ENCODE data around the gene COL4A1.

COL4A1 gene

GRCh38 chr13:110109910-110110309, 197.0 kb downstream of the COL4A1 start:
- TF ChIP-seq CTCF (conservative IDR thresholded peaks at IDR 0.05; ENCODE audit: low read depth, low read length) = no peak
- Histone ChIP-seq H3K4me2 (no peak overlapping the region), H3K27ac (no peak overlapping the region), H3K9ac (no peak overlapping the region), H3K4me3 (IDR thresholded peaks at IDR 0.05; ENCODE audit: insufficient read depth, low read depth, low read length) (no peak overlapping the region), H3K4me1 (ENCODE audit: low read depth, poor library complexity, severe bottlenecking) (no peaks in the 10 kb centered on the region), H3K27me3 (ENCODE audit: insufficient read depth, low read depth) (no peaks in the 10 kb centered on the region), H3K79me2 (ENCODE audit: insufficient read depth, low read depth) (no peaks in the 10 kb centered on the region), H3K36me3 (ENCODE audit: insufficient read depth) (no peaks in the 10 kb centered on the region), H2AFZ (ENCODE audit: low read depth) (no peak overlapping the region), H4K20me1 (ENCODE audit: insufficient read depth) (no peaks in the 10 kb centered on the region)

GRCh38 chr13:110109140-110109783, 197.7 kb downstream of the COL4A1 start:
- Histone ChIP-seq H3K4me2 (no peak overlapping the region), H3K27ac (no peak overlapping the region), H3K4me3 (IDR thresholded peaks at IDR 0.05; ENCODE audit: insufficient read depth, low read depth, low read length) (no peak overlapping the region), H3K4me1 (ENCODE audit: low read depth, poor library complexity, severe bottlenecking) (no peaks in the 10 kb centered on the region), H3K79me2 (ENCODE audit: insufficient read depth, low read depth) (no peaks in the 10 kb centered on the region), H3K27me3 (ENCODE audit: insufficient read depth, low read depth) (no peaks in the 10 kb centered on the region), H2AFZ (ENCODE audit: low read depth) (no peak overlapping the region), H3K36me3 (ENCODE audit: insufficient read depth) (no peaks in the 10 kb centered on the region), H3K9ac (no peak overlapping the region), H4K20me1 (ENCODE audit: insufficient read depth) (no peaks in the 10 kb centered on the region)
- peak; percentile 11; the same call in 1 of the 2 replicates for TF ChIP-seq CTCF (conservative IDR thresholded peaks at IDR 0.05; ENCODE audit: low read depth, low read length)

GRCh38 chr13:110108348-110109139, 198.4 kb downstream of the COL4A1 start:
- Histone ChIP-seq H3K9ac (no peak overlapping the region), H3K27ac (no peak overlapping the region), H3K27me3 (ENCODE audit: insufficient read depth, low read depth) (no peaks in the 10 kb centered on the region), H2AFZ (ENCODE audit: low read depth) (no peak overlapping the region), H3K4me3 (IDR thresholded peaks at IDR 0.05; ENCODE audit: insufficient read depth, low read depth, low read length) (no peak overlapping the region), H3K4me1 (ENCODE audit: low read depth, poor library complexity, severe bottlenecking) (no peaks in the 10 kb centered on the region), H3K4me2 (no peak overlapping the region), H3K79me2 (ENCODE audit: insufficient read depth, low read depth) (no peaks in the 10 kb centered on the region), H3K36me3 (ENCODE audit: insufficient read depth) (no peaks in the 10 kb centered on the region), H4K20me1 (ENCODE audit: insufficient read depth) (no peaks in the 10 kb centered on the region)
- TF ChIP-seq CTCF (conservative IDR thresholded peaks at IDR 0.05; ENCODE audit: low read depth, low read length) = peak; percentile 48; the same call in 1 of the 2 replicates

GRCh38 chr13:110107568-110108347, 199.2 kb downstream of the COL4A1 start:
- Histone ChIP-seq H3K27me3 (ENCODE audit: insufficient read depth, low read depth) (no peaks in the 10 kb centered on the region), H3K4me1 (ENCODE audit: low read depth, poor library complexity, severe bottlenecking) (no peaks in the 10 kb centered on the region), H3K27ac (no peak overlapping the region), H2AFZ (ENCODE audit: low read depth) (no peak overlapping the region), H3K36me3 (ENCODE audit: insufficient read depth) (no peaks in the 10 kb centered on the region), H3K79me2 (ENCODE audit: insufficient read depth, low read depth) (no peaks in the 10 kb centered on the region), H3K4me2 (no peak overlapping the region), H4K20me1 (ENCODE audit: insufficient read depth) (no peaks in the 10 kb centered on the region), H3K4me3 (IDR thresholded peaks at IDR 0.05; ENCODE audit: insufficient read depth, low read depth, low read length) (no peak overlapping the region), H3K9ac (no peak overlapping the region)
- TF ChIP-seq CTCF (conservative IDR thresholded peaks at IDR 0.05; ENCODE audit: low read depth, low read length) = no peak
